Measurements from ENCODE around the gene MAP1LC3B2. TPM values are rescaled to one million over a fixed set of nuclear protein-coding genes. Genes with fewer than 3 reads are reported as not detected.

Gene MAP1LC3B2
- polyA plus RNA-seq, 1 of the 3 experiments (the other 2 are of a cell fraction) = 0.76 TPM

GRCh38 chr12:116556964-116557698, 2.0 kb upstream of the MAP1LC3B2 start:
- Histone ChIP-seq H4K20me1 (ENCODE audit: insufficient read depth) (no peaks in the 10 kb centered on the region), H3K9me2 (no peaks in the 10 kb centered on the region), H3K9me3 (no peaks in the 10 kb centered on the region), H3K4me2 (no peak overlapping the region), H3K79me2 (ENCODE audit: insufficient read depth) (no peaks in the 10 kb centered on the region), H3K27ac (ENCODE audit: low read depth in 2 of 2, low read length in 1 of 2) (no peak overlapping the region), H3K4me1 (ENCODE audit: control insufficient read depth in 1 of 2, insufficient read depth in 2 of 2, low read depth in 1 of 2, low read length in 1 of 2) (peaks cover 0 to 2% of the 10 kb centered on the region in 2 experiments; a peak in 1 of 4 replicates), H3K27me3 (ENCODE audit: insufficient read depth) (no peaks in the 10 kb centered on the region), H3K9ac (no peak overlapping the region), H2AFZ (ENCODE audit: low read depth) (no peak overlapping the region), H3F3A (replicated peaks; ENCODE audit: insufficient read depth) (no peaks in the 10 kb centered on the region), H3K4me3 (ENCODE audit: low read depth in 2 of 2, low read length in 1 of 2) (no peak overlapping the region), H3K36me3 (replicated peaks in 1 of 2; ENCODE audit: control insufficient read depth in 1 of 2, insufficient read depth in 2 of 2, low read length in 1 of 2) (no peaks in the 10 kb centered on the region)
- POLR2A ChIA-PET = no interaction called here
- DNase-seq = no peak
- no peak for TF ChIP-seq RCOR1 (IDR thresholded peaks at IDR 0.05; ENCODE audit: low read length)
- no peak for TF ChIP-seq YY1 (IDR thresholded peaks at IDR 0.05; ENCODE audit: low read depth)
- no peak for TF ChIP-seq EZH2phosphoT487 (IDR thresholded peaks at IDR 0.05; ENCODE audit: borderline replicate concordance, low read depth)
- TF ChIP-seq FOXJ3 (CRISPR knock-in tag; IDR thresholded peaks at IDR 0.05) = no peak
- no peak for TF ChIP-seq RXRA (IDR thresholded peaks at IDR 0.05; ENCODE audit: borderline replicate concordance, low read depth)
- no peak for TF ChIP-seq POLR2AphosphoS5 (IDR thresholded peaks at IDR 0.05; ENCODE audit: low read depth, low read length)
- TF ChIP-seq USF2 (IDR thresholded peaks at IDR 0.05; ENCODE audit: borderline replicate concordance, low read depth, low read length) = no peak
- TF ChIP-seq USF1 (IDR thresholded peaks at IDR 0.05; ENCODE audit: borderline replicate concordance, low read depth) = no peak
- no peak for TF ChIP-seq ZBTB33 (IDR thresholded peaks at IDR 0.05; ENCODE audit: borderline replicate concordance, low read depth)
- no peak for TF ChIP-seq GATA2 (CRISPR knock-in tag; IDR thresholded peaks at IDR 0.05)
- TF ChIP-seq ELF1 (IDR thresholded peaks at IDR 0.05) = no peak
- no peak for TF ChIP-seq REST (IDR thresholded peaks at IDR 0.05; ENCODE audit: low read depth, low read length)
- no peak for TF ChIP-seq CTCF (IDR thresholded peaks at IDR 0.05)
- CTCF ChIA-PET = interaction anchor here (0.7 kb wide), 1 partner anchor 12 kb away, joined by 4 read pairs; no protein-coding TSS in a partner anchor
- 93% methylated on average over 4 of the region's 4 CpGs for WGBS (ENCODE audit: low lambda C conversion rate)

Data from SK-N-SH (cell line).